ENCODE data around the gene LAPTM4A.

Gene LAPTM4A

GRCh38 chr2:19987936-19988335, 63.5 kb downstream of the LAPTM4A start:
- Histone ChIP-seq H3K27ac (ENCODE audit: low read length) (no peak overlapping the region), H3K27me3 (ENCODE audit: control insufficient read depth, insufficient read depth, low read length) (no peaks in the 10 kb centered on the region), H3K4me3 (ENCODE audit: low read length) (no peak overlapping the region), H3K9me3 (ENCODE audit: control insufficient read depth, insufficient read depth, low read length) (no peaks in the 10 kb centered on the region), H3K4me1 (ENCODE audit: control insufficient read depth, insufficient read depth, low read length) (no peaks in the 10 kb centered on the region), H3K36me3 (ENCODE audit: control insufficient read depth, insufficient read depth, low read length) (no peaks in the 10 kb centered on the region)
- no peak for DNase-seq (ENCODE audit: low read depth, low spot score)
- WGBS (ENCODE audit: insufficient coverage, insufficient read length), result no CpG with 5 or more reads among the region's 5 CpGs
